ENCODE results near the gene IL2.

DNA sequence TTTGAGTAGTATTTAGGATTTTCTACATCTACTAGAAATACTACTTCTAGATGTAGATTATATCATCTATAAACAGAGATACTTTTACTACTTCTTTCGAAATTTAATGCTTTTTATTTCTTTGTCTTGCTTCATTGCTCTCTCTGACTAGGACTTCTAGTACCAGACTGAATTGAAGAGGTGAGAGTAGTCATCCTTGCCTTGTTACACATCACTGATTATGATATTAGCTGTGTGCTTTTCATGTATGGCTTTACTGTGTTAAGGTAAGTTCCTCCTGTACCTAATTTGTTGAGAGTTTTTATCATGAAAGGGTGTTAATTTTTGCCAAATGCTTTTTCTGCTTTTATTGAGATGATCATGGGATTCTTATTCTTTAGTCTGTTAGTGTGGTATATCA, 19.6 kb upstream of the IL2 start:
- TF ChIP-seq, protein P1, sequence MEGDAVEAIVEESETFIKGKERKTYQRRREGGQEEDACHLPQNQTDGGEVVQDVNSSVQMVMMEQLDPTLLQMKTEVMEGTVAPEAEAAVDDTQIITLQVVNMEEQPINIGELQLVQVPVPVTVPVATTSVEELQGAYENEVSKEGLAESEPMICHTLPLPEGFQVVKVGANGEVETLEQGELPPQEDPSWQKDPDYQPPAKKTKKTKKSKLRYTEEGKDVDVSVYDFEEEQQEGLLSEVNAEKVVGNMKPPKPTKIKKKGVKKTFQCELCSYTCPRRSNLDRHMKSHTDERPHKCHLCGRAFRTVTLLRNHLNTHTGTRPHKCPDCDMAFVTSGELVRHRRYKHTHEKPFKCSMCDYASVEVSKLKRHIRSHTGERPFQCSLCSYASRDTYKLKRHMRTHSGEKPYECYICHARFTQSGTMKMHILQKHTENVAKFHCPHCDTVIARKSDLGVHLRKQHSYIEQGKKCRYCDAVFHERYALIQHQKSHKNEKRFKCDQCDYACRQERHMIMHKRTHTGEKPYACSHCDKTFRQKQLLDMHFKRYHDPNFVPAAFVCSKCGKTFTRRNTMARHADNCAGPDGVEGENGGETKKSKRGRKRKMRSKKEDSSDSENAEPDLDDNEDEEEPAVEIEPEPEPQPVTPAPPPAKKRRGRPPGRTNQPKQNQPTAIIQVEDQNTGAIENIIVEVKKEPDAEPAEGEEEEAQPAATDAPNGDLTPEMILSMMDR (IDR thresholded peaks at IDR 0.05) = no peak
- TF ChIP-seq EP300 (IDR thresholded peaks at IDR 0.05; ENCODE audit: low read depth) (no peak), POLR2A (IDR thresholded peaks at IDR 0.05) (no peak)
